Psoas muscle (tissue), 8 donors: ENCODE measurements around the gene EXOC2. TPM values are rescaled to one million over a fixed set of nuclear protein-coding genes. Genes with fewer than 3 reads are reported as not detected.
A peak's percentile ranks its signal among the peaks of the same experiment; 100 is the strongest.
"Not testable (repeated sequence)": the region's sequence is repeated elsewhere in the genome, so short reads cannot be mapped to it uniquely, and the experiment has no call there.

Source experiments
- ATAC-seq, 4 donors: fragments of 200-7000 bp; cut with Tn5 transposase; one replicate each; pipeline ENCODE4 v1.9.1; 2020; ENCODE audit warnings: moderate library complexity in 3 of 4, mild to moderate bottlenecking in 2 of 4
- DNase-seq, 2 donors: peaks; one replicate each; pipeline ENCODE4 v3.0.0-alpha.2; 2020
- H3K27ac ChIP-seq: fragments of 200-600 bp; one replicate; pipeline ENCODE4 v1.8.0; 2022
- H3K27me3 ChIP-seq, 3 donors: fragments of 200-600 bp in 1 of 3; one replicate each; pipeline versions ENCODE4 v1.6.1 to v1.8.0; 2013 to 2022; ENCODE audit warnings: low read length in 2 of 3, mild to moderate bottlenecking in 2 of 3, moderate library complexity in 1 of 3; ENCODE audit not compliant: insufficient read depth in 3 of 3
- H3K36me3 ChIP-seq, 2 donors: fragments of 200-600 bp in 1 of 2; one replicate each; pipeline versions ENCODE4 v1.6.1 to v1.8.0; 2013 to 2022; ENCODE audit warnings: low read depth in 1 of 2, mild to moderate bottlenecking in 1 of 2, moderate library complexity in 1 of 2; ENCODE audit not compliant: insufficient read depth in 1 of 2
- H3K4me1 ChIP-seq: fragments of 200-600 bp; one replicate; pipeline ENCODE4 v1.8.0; 2022
- H3K4me3 ChIP-seq: fragments of 200-600 bp; one replicate; pipeline ENCODE4 v1.8.0; 2022; ENCODE audit warnings: mild to moderate bottlenecking
- H3K9me3 ChIP-seq: fragments of 200-600 bp; one replicate; pipeline ENCODE4 v1.8.0; 2022
- WGBS, 3 donors: extraction: QIAGEN DNeasy Blood & Tissue Kit; methylation state at CpG; one replicate each; pipeline versions ENCODE4 v1.1.6 to v1.1.7; 2013; 5-methylcytosine and 5-hydroxymethylcytosine counted together
- intact Hi-C, 2 donors: fragments of 100-400 bp; cut with DNase I; formaldehyde crosslinking; loops; one replicate each; pipeline versions ENCODE4 v1.11.0 to v1.14.2; 2022
- polyA plus RNA-seq, 3 donors: library from polyadenylated mRNA; stranded (reverse); fragments of 200-250 nt; gene quantifications; one replicate each; pipeline ENCODE4 v1.2.3, GENCODE V29; 2013
- total RNA-seq, 4 donors: library from RNA; stranded (reverse); fragmentation: NEBNext Ultra II Directional in 2 of 4; extraction: Animal tissue kit (Norgen Biotek cat#: 25700) in 2 of 4; gene quantifications; one replicate each; pipeline versions ENCODE4 v1.2.1 to v1.2.4, GENCODE V29; 2021 to 2023
- TF ChIP-seq, protein P1 (sequence below): fragments of 200-600 bp; IDR thresholded peaks from one replicate; pipeline ENCODE4 v1.8.0; 2022; ENCODE audit warnings: antibody characterized with exemption
- donor health status: healthy with polysubstance abuse.
- donor health status: DM: no; HTN: no; CAD: no; lungs with moderate emphysema.
- donor health status: Bipolar disorder and iron deficiency.
- donor health status: healthy.
- donor health status: DM: yes; HTN: yes; CAD: no.
- donor health status: DM: no; HTN: no; CAD: no.
- donor health status: DM: no; HTN: no; CAD: no.
- donor health status: DM: yes; HTN: yes; CAD: no.

EXOC2 gene
- total and polyA plus RNA-seq, 7 donors, result 5.7 to 15.9 (median 8.0) TPM

DNA sequence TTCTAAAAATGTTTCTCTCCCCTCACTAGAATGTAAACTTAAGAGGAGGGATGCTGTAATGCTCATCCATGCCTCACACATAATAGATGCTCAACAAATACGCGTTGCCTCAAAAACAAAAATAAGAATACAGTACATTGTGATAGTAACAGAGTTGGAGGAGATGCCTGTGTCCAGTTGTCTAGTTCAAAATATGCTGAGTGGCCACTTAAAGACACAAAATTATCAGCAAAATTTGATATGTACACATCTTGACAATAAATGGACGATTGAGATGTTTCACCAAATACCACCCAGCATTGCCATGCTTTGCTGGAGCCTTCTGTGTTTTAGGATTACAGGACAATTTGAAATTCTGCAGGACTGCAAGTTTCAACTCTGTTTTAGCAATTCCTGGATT, 7.6 kb upstream of the EXOC2 start:
- intact Hi-C loops, result no loop called here
- H3K27ac ChIP-seq, result no peak overlapping the region
- no peaks in the 10 kb centered on the region for H3K9me3 ChIP-seq
- H3K4me3 ChIP-seq, result no peak overlapping the region
- H3K27me3 ChIP-seq, result peaks cover 0 to 3% (median 0%) of the 10 kb centered on the region in 3 donors
- H3K36me3 ChIP-seq, result no peaks in the 10 kb centered on the region
- no peaks in the 10 kb centered on the region for H3K4me1 ChIP-seq
- TF ChIP-seq, protein P1, sequence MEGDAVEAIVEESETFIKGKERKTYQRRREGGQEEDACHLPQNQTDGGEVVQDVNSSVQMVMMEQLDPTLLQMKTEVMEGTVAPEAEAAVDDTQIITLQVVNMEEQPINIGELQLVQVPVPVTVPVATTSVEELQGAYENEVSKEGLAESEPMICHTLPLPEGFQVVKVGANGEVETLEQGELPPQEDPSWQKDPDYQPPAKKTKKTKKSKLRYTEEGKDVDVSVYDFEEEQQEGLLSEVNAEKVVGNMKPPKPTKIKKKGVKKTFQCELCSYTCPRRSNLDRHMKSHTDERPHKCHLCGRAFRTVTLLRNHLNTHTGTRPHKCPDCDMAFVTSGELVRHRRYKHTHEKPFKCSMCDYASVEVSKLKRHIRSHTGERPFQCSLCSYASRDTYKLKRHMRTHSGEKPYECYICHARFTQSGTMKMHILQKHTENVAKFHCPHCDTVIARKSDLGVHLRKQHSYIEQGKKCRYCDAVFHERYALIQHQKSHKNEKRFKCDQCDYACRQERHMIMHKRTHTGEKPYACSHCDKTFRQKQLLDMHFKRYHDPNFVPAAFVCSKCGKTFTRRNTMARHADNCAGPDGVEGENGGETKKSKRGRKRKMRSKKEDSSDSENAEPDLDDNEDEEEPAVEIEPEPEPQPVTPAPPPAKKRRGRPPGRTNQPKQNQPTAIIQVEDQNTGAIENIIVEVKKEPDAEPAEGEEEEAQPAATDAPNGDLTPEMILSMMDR, result no peak
- WGBS, 3 donors, result 89 to 93% (median 92%) methylated on average over 3 of the region's 3 CpGs
- DNase-seq (no peak), ATAC-seq (no peak)

- TF ChIP-seq, protein P1, result no peak
- intact Hi-C loops, result no loop called here
- Histone ChIP-seq H3K27me3 (no peaks in the 10 kb centered on the region), H3K36me3 (no peaks in the 10 kb centered on the region), H3K9me3 (no peaks in the 10 kb centered on the region), H3K27ac (no peak overlapping the region), H3K4me1 (no peaks in the 10 kb centered on the region), H3K4me3 (no peak overlapping the region)
- ATAC-seq (no peak), DNase-seq (no peak)
- 53 to 57% (median 54%) methylated on average over 6 of the region's 6 CpGs for WGBS, 3 donors
Observed at GRCh38 chr6:699319-699718, 6.4 kb upstream of the EXOC2 start.

- DNase-seq, H3K9me3 ChIP-seq, H3K36me3 ChIP-seq, intact Hi-C loops, H3K4me3 ChIP-seq, H3K27ac ChIP-seq, H3K27me3 ChIP-seq, ATAC-seq: not testable (repeated sequence)
- peaks cover 16% of the 10 kb centered on the region for H3K4me1 ChIP-seq
- 94 to 96% (median 95%) methylated on average over 36 to 40 of the region's 40 CpGs for WGBS, 3 donors
Observed at GRCh38 chr6:694431-695126, 1.6 kb upstream of the EXOC2 start.

- peaks cover 16% of the 10 kb centered on the region for H3K4me1 ChIP-seq
- WGBS, 3 donors, result 92 to 97% (median 95%) methylated on average over 5 to 12 of the region's 12 CpGs
- TF ChIP-seq, protein P1, result no peak
- H3K36me3 ChIP-seq, result peaks cover 0 to 5% of the 10 kb centered on the region in 2 donors
- no peaks in the 10 kb centered on the region for H3K9me3 ChIP-seq
- intact Hi-C loops, result no loop called here
- H3K27me3 ChIP-seq, result no peaks in the 10 kb centered on the region
- H3K27ac ChIP-seq, result no peak overlapping the region
- no peak for ATAC-seq
- H3K4me3 ChIP-seq, result peak overlapping the region; percentile 97
- no peak for DNase-seq
Observed at GRCh38 chr6:693723-694009, 727 bp upstream of the EXOC2 start.

GRCh38 chr6:692356-692851, 535 bp downstream of the EXOC2 start:
- peaks cover 16% of the 10 kb centered on the region for H3K4me1 ChIP-seq
- TF ChIP-seq, protein P1, result no peak
- peak overlapping the region; percentile 90 for H3K27ac ChIP-seq
- no peaks in the 10 kb centered on the region for H3K27me3 ChIP-seq
- DNase-seq, result peak; percentile 31 to 66
- 1% methylated on average over 35 to 44 of the region's 45 CpGs for WGBS, 3 donors
- intact Hi-C loops, result no loop called here
- peak; percentile 73 to 80 (median 77) for ATAC-seq
- H3K9me3 ChIP-seq, result no peaks in the 10 kb centered on the region
- peaks cover 0 to 7% of the 10 kb centered on the region in 2 donors for H3K36me3 ChIP-seq
- H3K4me3 ChIP-seq, result peak overlapping the region; percentile 97
